Measurements from ENCODE around the gene ERN1.

DNA sequence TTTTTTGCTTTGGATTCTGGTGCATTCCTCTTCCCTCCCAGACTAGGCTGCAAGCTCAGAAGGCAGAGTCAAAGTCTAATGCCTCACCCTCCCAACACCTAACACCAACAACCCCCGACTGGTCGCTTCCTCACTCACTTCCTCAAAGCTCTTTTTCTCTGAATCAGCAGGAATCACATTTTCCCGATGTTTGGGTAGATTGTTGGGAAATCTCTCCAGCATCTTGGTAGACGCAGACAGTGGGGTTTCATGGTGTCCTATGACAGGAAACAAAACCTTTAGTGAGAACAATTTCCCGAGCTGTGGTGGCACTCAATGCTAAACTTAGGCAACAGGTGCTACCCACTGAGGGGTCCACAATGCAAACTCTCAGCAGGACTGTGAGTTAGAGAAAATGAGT lies 69.6 kb downstream of the ERN1 start:
- TF ChIP-seq, protein P1, sequence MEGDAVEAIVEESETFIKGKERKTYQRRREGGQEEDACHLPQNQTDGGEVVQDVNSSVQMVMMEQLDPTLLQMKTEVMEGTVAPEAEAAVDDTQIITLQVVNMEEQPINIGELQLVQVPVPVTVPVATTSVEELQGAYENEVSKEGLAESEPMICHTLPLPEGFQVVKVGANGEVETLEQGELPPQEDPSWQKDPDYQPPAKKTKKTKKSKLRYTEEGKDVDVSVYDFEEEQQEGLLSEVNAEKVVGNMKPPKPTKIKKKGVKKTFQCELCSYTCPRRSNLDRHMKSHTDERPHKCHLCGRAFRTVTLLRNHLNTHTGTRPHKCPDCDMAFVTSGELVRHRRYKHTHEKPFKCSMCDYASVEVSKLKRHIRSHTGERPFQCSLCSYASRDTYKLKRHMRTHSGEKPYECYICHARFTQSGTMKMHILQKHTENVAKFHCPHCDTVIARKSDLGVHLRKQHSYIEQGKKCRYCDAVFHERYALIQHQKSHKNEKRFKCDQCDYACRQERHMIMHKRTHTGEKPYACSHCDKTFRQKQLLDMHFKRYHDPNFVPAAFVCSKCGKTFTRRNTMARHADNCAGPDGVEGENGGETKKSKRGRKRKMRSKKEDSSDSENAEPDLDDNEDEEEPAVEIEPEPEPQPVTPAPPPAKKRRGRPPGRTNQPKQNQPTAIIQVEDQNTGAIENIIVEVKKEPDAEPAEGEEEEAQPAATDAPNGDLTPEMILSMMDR (conservative IDR thresholded peaks at IDR 0.05), result no peak
- no peak for TF ChIP-seq ZFX (IDR thresholded peaks at IDR 0.05)
